Measurements from ENCODE around the gene LILRB2. TPM values are rescaled to one million over a fixed set of nuclear protein-coding genes. Genes with fewer than 3 reads are reported as not detected.
"Not testable (repeated sequence)": the region's sequence is repeated elsewhere in the genome, so short reads cannot be mapped to it uniquely, and the experiment has no call there.

Gene LILRB2
- total RNA-seq = 1.8 TPM
- long read RNA-seq, partial matches to known transcripts = 1 of 9 reads
- long read RNA-seq, other reads (novel, unspliced or antisense) = 3 of 9 reads

GRCh38 chr19:54281007-54281728 is at the start of gene LILRB2:
TSS of gene LILRB2 (minus strand) at chr19:54281110. CDS start at chr19:54280496, 614 bp downstream.
- intact Hi-C loops (cut with DNase I) = no loop called here
- DNase-seq = no peak
- peak; percentile 55 for ATAC-seq (ENCODE audit: poor library complexity)

DNA sequence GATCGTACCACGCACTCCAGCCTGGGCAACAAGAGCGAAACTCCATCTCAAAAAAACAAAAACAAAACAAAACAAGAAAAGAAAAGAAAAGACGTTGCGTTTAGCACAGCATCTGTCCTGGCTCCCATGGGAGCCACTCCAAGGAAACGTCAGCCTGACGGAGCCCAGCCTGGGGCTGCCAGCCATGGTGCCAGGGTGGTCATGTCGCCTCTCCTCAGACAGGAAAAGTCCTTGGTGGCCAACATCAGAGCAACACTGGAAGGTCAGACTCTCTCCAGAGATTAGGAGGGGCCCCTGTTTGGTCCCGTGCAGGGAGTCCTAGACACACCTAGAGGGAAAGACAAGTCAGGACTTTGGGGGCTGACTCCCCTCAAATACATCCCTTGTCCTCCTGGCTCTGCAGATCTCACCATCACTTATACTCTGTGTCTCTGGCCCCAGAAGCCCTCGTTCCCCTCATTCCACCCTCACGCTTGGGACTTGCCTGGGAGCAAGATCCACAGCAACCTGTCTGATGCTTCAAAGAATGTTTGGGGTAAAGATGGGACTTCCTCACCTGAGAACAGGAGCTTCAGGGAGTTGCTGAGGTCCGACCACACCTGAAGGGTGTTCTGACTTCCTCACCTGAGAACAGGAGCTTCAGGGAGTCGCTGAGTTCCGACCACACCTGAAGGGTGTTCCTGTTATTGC is 48.7 kb upstream of the LILRB2 start:
- DNase-seq = no peak
- intact Hi-C loops (cut with DNase I) = no loop called here
- ATAC-seq (ENCODE audit: poor library complexity) = no peak

DNA sequence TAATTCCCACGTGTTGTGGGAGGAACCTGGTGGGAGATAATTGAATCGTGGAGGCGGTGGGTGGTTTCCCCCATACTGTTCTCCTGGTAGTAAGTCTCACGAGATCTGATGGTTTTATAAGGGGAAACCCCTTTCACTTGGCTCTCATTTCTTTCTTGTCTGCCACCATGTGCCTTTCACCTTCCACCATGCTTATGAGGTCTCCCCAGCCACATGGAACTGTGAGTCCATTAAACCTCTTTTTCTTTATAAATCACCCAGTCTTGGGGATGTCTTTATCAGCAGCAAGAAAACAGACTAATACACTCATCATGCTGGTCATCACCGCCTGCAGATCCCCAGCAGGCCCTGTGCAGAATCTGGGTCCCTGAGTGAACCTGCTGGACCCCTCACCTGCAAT is 47.9 kb upstream of the LILRB2 start:
- DNase-seq; intact Hi-C loops (cut with DNase I); ATAC-seq (ENCODE audit: poor library complexity): not testable (repeated sequence)

GRCh38 chr19:54325631-54326030 is 44.7 kb upstream of the LILRB2 start:
- intact Hi-C loops (cut with DNase I) = no loop called here
- no peak for ATAC-seq (ENCODE audit: poor library complexity)
- no peak for DNase-seq

DNA sequence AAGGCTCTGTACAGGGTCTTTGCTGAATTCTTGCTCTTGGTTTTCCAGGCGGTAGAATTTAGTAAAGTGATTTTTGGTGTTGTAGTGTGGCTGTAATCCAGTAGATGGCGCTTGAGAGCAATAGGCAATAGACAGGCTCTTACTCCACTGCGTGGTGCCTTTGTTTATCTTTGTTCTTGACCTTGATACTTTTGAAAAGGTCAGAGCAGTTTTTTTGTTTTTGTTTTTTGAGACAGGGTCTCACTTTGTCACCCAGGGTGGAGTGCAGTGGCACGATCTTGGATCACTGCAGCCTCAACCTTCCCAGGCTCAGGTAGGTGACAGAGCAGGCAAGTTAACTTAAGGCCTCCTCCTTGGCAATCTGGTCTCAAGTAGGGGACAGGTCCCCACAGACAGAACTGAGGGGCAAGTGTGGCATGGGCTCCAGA is 44.3 kb upstream of the LILRB2 start:
- ATAC-seq (ENCODE audit: poor library complexity) (peak; percentile 58), DNase-seq (no peak)
- intact Hi-C loops (cut with DNase I) = no loop called here

GRCh38 chr19:54324071-54324470 is 43.2 kb upstream of the LILRB2 start:
- ATAC-seq (ENCODE audit: poor library complexity) (no peak), DNase-seq (no peak)
- intact Hi-C loops (cut with DNase I) = no loop called here

- ATAC-seq (ENCODE audit: poor library complexity); DNase-seq; intact Hi-C loops (cut with DNase I): not testable (repeated sequence)
Observed at GRCh38 chr19:54322934-54323333, 42.0 kb upstream of the LILRB2 start.

DNA sequence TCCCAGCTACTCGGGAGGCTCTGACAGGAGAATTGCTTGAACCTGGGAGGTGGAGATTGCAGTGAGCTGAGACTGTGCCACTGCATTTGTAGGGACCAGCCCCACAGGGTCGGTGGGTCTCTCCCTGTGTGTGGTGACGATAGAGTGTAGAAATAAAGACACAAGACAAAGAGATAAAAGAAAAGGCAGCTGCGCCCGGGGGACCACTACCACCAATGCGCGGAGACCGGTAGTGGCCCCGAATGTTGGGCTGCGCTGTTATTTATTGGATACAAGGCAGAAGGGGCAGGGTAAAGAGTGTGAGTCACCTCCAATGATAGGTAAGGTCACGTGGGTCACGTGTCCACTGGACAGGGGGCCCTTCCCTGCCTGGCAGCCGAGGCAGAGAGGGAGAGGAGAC is 41.4 kb upstream of the LILRB2 start:
- DNase-seq; ATAC-seq (ENCODE audit: poor library complexity); intact Hi-C loops (cut with DNase I): not testable (repeated sequence)

DNA sequence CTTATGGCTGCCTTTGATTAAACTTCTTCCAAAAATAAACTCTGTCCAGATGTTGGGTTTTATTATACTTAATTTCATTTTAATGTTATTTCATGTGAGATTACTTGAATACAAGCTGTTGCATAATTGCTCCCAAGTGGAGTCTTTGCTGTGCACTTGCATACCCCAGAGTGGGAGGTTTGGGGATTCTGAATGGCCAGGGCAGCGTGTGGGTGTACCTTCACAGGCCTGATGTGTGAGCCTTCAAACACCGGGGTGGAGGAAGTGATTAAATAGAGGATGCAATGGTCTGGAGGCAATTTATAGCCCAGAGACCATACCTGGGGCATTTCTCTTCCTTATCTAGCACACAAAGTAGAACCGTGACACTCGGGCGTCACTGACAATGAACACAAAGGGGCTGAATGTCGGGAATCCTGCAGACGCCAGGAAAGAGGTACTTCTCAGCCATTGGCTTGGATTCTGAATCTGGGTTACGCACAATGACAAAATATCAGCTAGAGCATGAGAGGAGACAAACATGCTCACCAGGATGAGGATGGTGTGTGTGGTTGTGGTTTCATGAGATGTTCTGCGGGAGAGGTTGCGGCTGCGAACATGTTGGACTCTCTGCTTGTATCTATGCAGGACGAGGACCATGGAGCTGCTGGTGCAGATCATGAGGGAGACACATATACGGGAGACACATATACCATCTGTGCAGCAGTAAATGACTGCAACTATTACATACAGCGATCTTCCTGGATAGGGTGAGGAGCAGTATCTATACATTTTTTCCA is 39.2 kb upstream of the LILRB2 start:
- DNase-seq = no peak
- no peak for ATAC-seq (ENCODE audit: poor library complexity)
- intact Hi-C loops (cut with DNase I) = no loop called here

DNA sequence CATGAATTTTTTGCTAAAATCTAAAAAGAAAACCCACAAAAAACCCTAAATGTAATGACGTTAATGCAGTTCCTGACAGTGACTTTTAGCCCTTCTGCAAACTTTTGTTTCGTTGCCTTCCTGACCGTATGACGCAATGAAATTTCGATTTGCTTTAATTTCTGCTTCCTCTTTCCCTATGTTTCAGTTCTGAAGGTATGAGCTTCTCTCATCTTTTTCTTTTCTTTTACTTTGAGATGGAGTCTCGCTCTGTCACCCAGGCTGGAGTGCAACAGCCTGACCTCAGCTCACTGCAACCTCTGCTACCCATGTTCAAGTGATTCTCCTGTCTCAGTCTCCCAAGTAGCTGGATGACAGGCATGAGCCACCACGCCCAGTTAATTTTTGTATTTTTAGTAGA is 38.1 kb upstream of the LILRB2 start:
- DNase-seq (no peak), ATAC-seq (ENCODE audit: poor library complexity) (no peak)
- intact Hi-C loops (cut with DNase I) = no loop called here

GRCh38 chr19:54317965-54318240 is 37.0 kb upstream of the LILRB2 start:
- ATAC-seq (ENCODE audit: poor library complexity) (no peak), DNase-seq (no peak)
- intact Hi-C loops (cut with DNase I) = no loop called here

DNA sequence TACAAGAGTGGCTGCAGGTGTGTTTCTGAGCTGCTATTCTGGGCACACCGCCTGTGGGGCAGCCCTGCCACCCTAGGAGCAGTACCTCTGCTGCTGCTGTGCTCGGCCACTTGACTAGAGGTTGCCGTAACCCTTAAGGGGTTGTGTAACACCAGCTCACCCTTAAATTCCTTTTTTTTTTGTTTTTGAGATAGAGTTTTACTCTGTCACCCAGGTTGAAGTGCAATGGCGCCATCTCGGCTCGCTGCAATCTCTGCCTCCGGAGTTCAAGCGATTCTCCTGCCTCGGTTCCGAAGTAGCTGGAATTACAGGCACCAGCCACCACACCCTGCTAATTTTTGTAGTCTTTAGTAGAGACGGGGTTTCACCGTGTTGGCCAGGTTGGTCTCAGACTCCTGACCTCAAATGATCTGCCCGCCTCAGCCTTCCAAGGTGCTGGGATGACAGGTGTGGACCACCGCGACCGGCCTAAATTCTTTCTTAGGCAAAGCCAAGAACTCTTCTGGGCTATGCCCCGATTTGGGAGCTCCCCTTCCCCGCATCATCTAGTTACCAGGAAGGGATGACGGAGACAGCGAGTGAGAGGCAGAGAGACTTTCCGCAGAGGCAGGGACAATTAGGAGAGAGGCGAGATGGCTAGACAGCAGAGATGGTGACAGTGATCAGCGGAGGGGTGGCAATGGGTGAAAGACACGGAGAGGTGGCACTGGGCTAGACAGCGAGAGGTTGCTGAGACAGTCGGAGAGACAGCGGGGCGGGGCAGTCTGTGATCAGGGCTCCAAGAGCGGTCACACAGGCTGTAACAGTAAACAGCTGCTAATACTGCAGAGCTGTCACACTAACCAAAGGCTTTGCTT is 36.4 kb upstream of the LILRB2 start:
- intact Hi-C loops (cut with DNase I) = no loop called here
- DNase-seq (no peak), ATAC-seq (ENCODE audit: poor library complexity) (no peak)

- DNase-seq = peak; percentile 59
- intact Hi-C loops (cut with DNase I) = no loop called here
- ATAC-seq (ENCODE audit: poor library complexity) = peak; percentile 52
Observed at GRCh38 chr19:54316746-54317107, 35.8 kb upstream of the LILRB2 start.

- ATAC-seq (ENCODE audit: poor library complexity) (no peak), DNase-seq (no peak)
- intact Hi-C loops (cut with DNase I) = no loop called here
Observed at GRCh38 chr19:54315956-54316355, 35.0 kb upstream of the LILRB2 start.

DNA sequence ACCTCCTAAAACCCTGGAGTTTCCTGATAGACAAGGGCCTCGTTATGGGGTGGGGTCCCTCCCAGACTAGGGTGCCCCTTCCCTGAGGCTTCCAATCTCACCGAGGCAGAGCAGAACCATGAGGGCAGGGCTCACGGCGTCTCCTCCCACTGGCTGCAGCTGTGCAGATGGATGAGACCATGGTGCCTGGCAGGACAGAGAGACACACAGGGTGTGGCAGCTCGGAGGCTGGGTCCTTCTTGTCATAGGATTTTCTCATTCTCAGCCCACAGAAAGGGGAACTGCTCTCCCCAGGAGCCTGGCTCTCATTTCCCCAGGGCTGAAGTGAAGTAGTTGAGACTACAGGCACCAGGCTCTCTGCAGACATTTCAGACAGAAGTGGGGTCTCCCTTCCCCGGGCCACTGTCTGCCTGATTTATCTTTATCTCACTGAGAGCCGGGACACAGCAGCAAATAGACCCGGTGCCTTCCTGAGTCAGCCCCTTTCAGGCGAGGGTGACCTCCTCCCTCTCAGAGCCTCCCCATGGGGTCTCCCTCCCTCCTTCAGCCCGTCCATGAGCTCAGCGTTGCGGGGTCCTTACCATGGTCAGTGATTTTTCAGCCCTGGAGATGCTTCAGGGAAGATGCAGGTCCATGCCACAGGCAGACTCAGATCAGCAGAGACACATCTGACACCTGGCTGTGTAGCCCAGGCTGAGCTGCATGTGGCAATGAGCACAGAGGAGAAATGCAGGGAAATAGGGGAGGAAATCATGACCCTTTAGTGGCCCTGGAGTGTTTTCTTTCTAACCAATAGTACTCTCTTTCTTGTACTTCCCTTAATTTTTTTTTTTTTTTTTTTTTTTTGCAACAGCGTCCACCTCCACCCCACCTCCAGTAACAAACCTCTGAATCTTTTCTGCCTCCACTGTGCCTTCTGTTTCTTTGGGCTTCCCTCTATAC is 31.8 kb upstream of the LILRB2 start, which contains the start of gene LILRA5:
LILRA5 (minus strand) TSS at position 731 of the 942 bp plus-strand sequence; CDS start at position 584, 147 bp downstream.
- ATAC-seq (ENCODE audit: poor library complexity) = peak; percentile 75
- DNase-seq = peak; percentile 73
- intact Hi-C loops (cut with DNase I) = no loop called here

GRCh38 chr19:54312011-54312410 is 31.1 kb upstream of the LILRB2 start:
- intact Hi-C loops (cut with DNase I) = no loop called here
- no peak for DNase-seq
- no peak for ATAC-seq (ENCODE audit: poor library complexity)

DNA sequence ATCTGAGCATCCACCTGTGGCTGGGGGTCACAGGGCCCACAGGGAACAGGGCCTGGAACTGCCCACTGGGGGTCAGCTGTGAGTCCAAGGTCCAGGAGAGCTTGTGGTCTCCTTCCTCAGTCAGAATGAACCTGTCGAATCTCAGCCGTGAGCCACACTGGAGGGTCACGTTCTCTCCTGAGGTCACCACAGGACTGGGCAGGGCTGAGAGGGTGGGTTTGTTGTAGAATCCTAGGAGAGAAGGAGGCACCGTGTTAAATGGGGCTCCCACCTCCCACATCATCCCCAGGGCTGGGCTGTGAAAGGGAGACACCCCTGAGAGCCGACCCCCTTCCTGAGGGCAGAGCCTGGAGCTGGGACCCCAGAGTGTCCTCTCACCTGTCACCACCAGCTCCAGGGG is 30.6 kb upstream of the LILRB2 start:
- intact Hi-C loops (cut with DNase I) = no loop called here
- ATAC-seq (ENCODE audit: poor library complexity) (no peak), DNase-seq (no peak)

DNA sequence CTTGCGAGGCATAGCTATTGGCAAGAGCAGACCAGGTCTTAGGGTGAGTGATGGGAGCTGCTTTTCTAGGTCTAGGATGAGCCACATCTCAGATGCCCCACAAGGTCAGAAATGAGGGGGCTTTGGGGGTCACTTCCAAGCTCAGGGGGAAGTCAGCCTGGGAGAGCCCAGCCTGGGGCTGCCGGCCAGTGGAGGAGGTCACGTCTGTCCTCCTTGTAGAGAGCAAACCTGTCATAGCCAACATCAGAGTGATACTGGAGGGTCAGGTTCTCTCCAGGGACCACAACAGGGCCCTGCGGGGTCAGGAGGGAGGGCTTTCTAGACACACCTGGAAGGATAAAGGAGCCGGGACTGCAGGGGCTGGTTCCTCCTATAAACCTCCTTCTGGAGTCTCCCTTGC is 29.6 kb upstream of the LILRB2 start:
- intact Hi-C loops (cut with DNase I) = no loop called here
- no peak for DNase-seq
- no peak for ATAC-seq (ENCODE audit: poor library complexity)
